KMS-11 (cell line): ENCODE data around the gene NLGN1.

Experiments
- H2AFZ ChIP-seq: fragments of 200-600 bp; sonication (generic); 2 replicates; pipeline ENCODE4 v1.6.1; 2016; ENCODE audit warnings: antibody characterized with exemption, mixed run types, low read depth
- H3K27ac ChIP-seq: fragments of 200-600 bp; sonication (generic); 2 replicates; pipeline ENCODE4 v1.6.1; 2016; ENCODE audit warnings: mild to moderate bottlenecking, mixed run types
- H3K27me3 ChIP-seq: fragments of 200-600 bp; sonication (generic); 2 replicates; pipeline ENCODE4 v1.6.1; 2017; ENCODE audit warnings: mild to moderate bottlenecking, low read depth, mixed run types, moderate library complexity; ENCODE audit not compliant: insufficient read depth
- H3K36me3 ChIP-seq: fragments of 200-600 bp; sonication (generic); 2 replicates; pipeline ENCODE4 v1.6.1; 2017; ENCODE audit warnings: mild to moderate bottlenecking, mixed run types; ENCODE audit not compliant: insufficient read depth
- H3K4me1 ChIP-seq: fragments of 200-600 bp; sonication (generic); 2 replicates; pipeline ENCODE4 v1.6.1; 2016; ENCODE audit warnings: mild to moderate bottlenecking, low read depth, mixed run types; ENCODE audit not compliant: poor library complexity, severe bottlenecking
- H3K4me2 ChIP-seq: fragments of 200-600 bp; sonication (generic); 2 replicates; pipeline ENCODE4 v1.7.0; 2016; ENCODE audit warnings: mild to moderate bottlenecking, mixed run types
- H3K4me3 ChIP-seq: fragments of 200-600 bp; sonication (generic); IDR thresholded peaks from 2 replicates; pipeline ENCODE4 v1.6.1; 2017; ENCODE audit warnings: low read depth, low read length, mixed read lengths; ENCODE audit not compliant: insufficient read depth
- H3K79me2 ChIP-seq: fragments of 200-600 bp; sonication (generic); 2 replicates; pipeline ENCODE4 v1.6.1; 2016; ENCODE audit warnings: low read depth, mixed run types; ENCODE audit not compliant: insufficient read depth
- H3K9ac ChIP-seq: fragments of 200-600 bp; sonication (generic); 2 replicates; pipeline ENCODE4 v1.6.1; 2016; ENCODE audit warnings: mild to moderate bottlenecking, mixed run types
- H4K20me1 ChIP-seq: fragments of 200-600 bp; sonication (generic); 2 replicates; pipeline ENCODE4 v1.6.1; 2016; ENCODE audit warnings: mild to moderate bottlenecking, mixed run types; ENCODE audit not compliant: insufficient read depth
- CTCF ChIP-seq: fragments of 200-600 bp; sonication (generic); conservative IDR thresholded peaks from 2 replicates; pipeline ENCODE4 v1.6.1; 2017; ENCODE audit warnings: low read depth, mild to moderate bottlenecking, antibody characterized with exemption, low read length, moderate library complexity, mixed read lengths

Gene NLGN1

GRCh38 chr3:174191895-174192294, 794.4 kb downstream of the NLGN1 start:
- Histone ChIP-seq H3K79me2 (no peaks in the 10 kb centered on the region), H4K20me1 (no peaks in the 10 kb centered on the region), H3K27ac (peak overlapping the region; percentile 8; the same call in 1 of the 2 replicates), H3K27me3 (no peaks in the 10 kb centered on the region), H3K4me3 (no peak overlapping the region), H3K4me2 (peak overlapping the region; percentile 58), H2AFZ (peak overlapping the region; percentile 72), H3K4me1 (peaks cover 8% of the 10 kb centered on the region), H3K36me3 (no peaks in the 10 kb centered on the region), H3K9ac (no peak overlapping the region)
- TF ChIP-seq CTCF, result no peak

GRCh38 chr3:174192471-174192870, 794.9 kb downstream of the NLGN1 start:
- no peak overlapping the region for H3K27ac ChIP-seq
- H3K9ac ChIP-seq, result no peak overlapping the region
- no peak overlapping the region for H3K4me2 ChIP-seq
- H3K36me3 ChIP-seq, result no peaks in the 10 kb centered on the region
- no peaks in the 10 kb centered on the region for H3K27me3 ChIP-seq
- no peak overlapping the region for H2AFZ ChIP-seq
- H3K4me1 ChIP-seq, result peaks cover 8% of the 10 kb centered on the region
- TF ChIP-seq CTCF, result no peak
- H4K20me1 ChIP-seq, result no peaks in the 10 kb centered on the region
- no peak overlapping the region for H3K4me3 ChIP-seq
- H3K79me2 ChIP-seq, result no peaks in the 10 kb centered on the region

GRCh38 chr3:174193604-174194003, 796.1 kb downstream of the NLGN1 start:
- Histone ChIP-seq H3K36me3 (no peaks in the 10 kb centered on the region), H3K9ac (no peak overlapping the region), H3K27me3 (no peaks in the 10 kb centered on the region), H3K4me2 (no peak overlapping the region), H3K4me3 (no peak overlapping the region), H2AFZ (no peak overlapping the region), H3K27ac (no peak overlapping the region), H4K20me1 (no peaks in the 10 kb centered on the region), H3K79me2 (no peaks in the 10 kb centered on the region), H3K4me1 (peaks cover 8% of the 10 kb centered on the region)
- TF ChIP-seq CTCF, result no peak

DNA sequence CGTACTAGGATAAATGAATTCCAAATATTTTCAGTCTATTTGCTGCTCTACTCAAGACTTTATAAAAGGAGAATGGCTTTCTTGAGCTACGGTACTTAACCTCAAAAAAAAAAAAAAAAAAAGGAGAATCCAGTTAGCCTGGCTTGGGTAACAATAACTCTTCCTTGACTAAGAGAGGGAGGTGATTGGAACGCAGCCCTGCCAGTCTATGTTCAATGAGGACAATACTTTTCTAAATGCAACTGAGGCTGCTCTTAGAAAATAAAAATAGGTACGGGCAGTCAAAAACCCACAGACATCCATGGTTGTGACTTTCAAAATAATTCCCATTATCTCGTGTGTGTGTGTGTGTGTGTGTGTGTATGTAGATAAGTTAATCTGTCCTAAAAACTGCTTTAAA, 799.9 kb downstream of the NLGN1 start:
- Histone ChIP-seq H3K4me1 (no peaks in the 10 kb centered on the region), H3K27ac (no peak overlapping the region), H3K4me2 (no peak overlapping the region), H3K9ac (no peak overlapping the region), H3K79me2 (no peaks in the 10 kb centered on the region), H2AFZ (no peak overlapping the region), H3K4me3 (no peak overlapping the region), H3K27me3 (no peaks in the 10 kb centered on the region), H4K20me1 (no peaks in the 10 kb centered on the region), H3K36me3 (no peaks in the 10 kb centered on the region)
- no peak for TF ChIP-seq CTCF
